Prostate gland (tissue), 2 donors: ENCODE results near the gene AFF1. TPM values are rescaled to one million over a fixed set of nuclear protein-coding genes. Genes with fewer than 3 reads are reported as not detected.

Source experiments
- DNase-seq: peaks from one replicate; pipeline ENCODE4 v3.0.0-alpha.2; 2019; ENCODE audit warnings: low spot score
- H3K27ac ChIP-seq, 2 donors: fragments of 200-600 bp; sonication (generic); 2 replicates each; pipeline ENCODE4 v1.5.1; 2017 to 2019
- H3K27me3 ChIP-seq: fragments of 200-600 bp; sonication (generic); replicated peaks from 2 replicates; pipeline ENCODE4 v1.5.1; 2019; ENCODE audit not compliant: insufficient read depth
- H3K36me3 ChIP-seq, 2 donors: fragments of 200-600 bp; sonication (generic); 1 replicate in 1 of 2; 2 replicates in 1 of 2; pipeline versions ENCODE4 v1.5.1 to v1.8.1; 2017 to 2019
- H3K4me1 ChIP-seq: fragments of 200-600 bp; sonication (generic); replicated peaks from 2 replicates; pipeline ENCODE4 v1.5.1; 2019
- H3K4me3 ChIP-seq, 2 donors: fragments of 200-600 bp; sonication (generic); 2 replicates each; pipeline ENCODE4 v1.5.1; 2017 to 2019
- H3K9me3 ChIP-seq: fragments of 200-600 bp; sonication (generic); 2 replicates; pipeline ENCODE4 v1.5.1; 2017
- POLR2A ChIP-seq: fragments of 450-650 bp; IDR thresholded peaks from one replicate; pipeline ENCODE4 v1.6.1; 2016; ENCODE audit warnings: antibody characterized with exemption, mild to moderate bottlenecking
- POLR2AphosphoS5 ChIP-seq: sonication (generic); formaldehyde crosslinking; IDR thresholded peaks from one replicate; pipeline ENCODE4 v1.6.1; 2017; ENCODE audit warnings: antibody characterized with exemption
- WGBS: methylation state at CpG from one replicate; pipeline ENCODE4 v1.1.5; 2018; 5-methylcytosine and 5-hydroxymethylcytosine counted together
- intact Hi-C: fragments of 100-400 bp; cut with DNase I; formaldehyde crosslinking; loops from one replicate; pipeline ENCODE4 v1.14.2; 2022
- total RNA-seq, 2 donors: library from RNA; depleted of rRNA; stranded (reverse); fragments of >200 nt; gene quantifications; one replicate each; pipeline ENCODE4 v1.1.0, GENCODE V29; 2016
- TF ChIP-seq, protein P1 (sequence below), 4 experiments: fragments of 200-600 bp in 2 of 4; fragments of 450-650 bp in 2 of 4; sonication (generic) in 2 of 4; IDR thresholded peaks; 1 replicate in 3 of 4; 2 replicates in 1 of 4; pipeline ENCODE4 v1.5.1; 2016 to 2019; ENCODE audit warnings: antibody characterized with exemption in 4 of 4, mild to moderate bottlenecking in 2 of 4, moderate library complexity in 2 of 4

Gene AFF1
- total RNA-seq, 2 donors from 2014 or later = 69.7 to 92.5 TPM

DNA sequence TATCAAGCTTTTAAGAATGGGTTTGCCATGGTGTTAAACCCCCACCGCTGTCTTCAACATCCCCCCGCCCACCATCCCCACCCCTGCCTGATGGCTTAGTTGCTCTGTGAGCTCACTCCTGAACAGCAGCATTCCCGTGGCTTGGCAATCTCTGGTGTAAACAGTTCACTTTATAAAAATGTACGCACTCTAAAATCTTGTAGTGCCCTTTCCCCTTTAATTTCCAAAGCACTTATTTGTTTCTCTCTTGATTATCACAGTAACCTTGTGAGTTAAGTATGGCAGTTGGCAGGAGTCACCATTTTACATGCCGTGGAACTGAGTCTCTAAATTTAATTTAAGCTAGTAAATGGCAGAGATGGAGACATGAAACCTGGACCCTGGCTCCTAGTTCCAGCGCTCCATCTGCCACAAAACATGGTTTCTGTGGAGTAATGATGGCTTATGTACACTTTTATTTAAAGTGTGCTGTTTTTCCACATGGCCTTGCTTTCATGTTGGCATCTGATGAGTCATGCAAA lies 123.1 kb downstream of the AFF1 start:
- H3K9me3 ChIP-seq = no peaks in the 10 kb centered on the region
- TF ChIP-seq POLR2AphosphoS5 (no peak), POLR2A (no peak)
- TF ChIP-seq, protein P1, sequence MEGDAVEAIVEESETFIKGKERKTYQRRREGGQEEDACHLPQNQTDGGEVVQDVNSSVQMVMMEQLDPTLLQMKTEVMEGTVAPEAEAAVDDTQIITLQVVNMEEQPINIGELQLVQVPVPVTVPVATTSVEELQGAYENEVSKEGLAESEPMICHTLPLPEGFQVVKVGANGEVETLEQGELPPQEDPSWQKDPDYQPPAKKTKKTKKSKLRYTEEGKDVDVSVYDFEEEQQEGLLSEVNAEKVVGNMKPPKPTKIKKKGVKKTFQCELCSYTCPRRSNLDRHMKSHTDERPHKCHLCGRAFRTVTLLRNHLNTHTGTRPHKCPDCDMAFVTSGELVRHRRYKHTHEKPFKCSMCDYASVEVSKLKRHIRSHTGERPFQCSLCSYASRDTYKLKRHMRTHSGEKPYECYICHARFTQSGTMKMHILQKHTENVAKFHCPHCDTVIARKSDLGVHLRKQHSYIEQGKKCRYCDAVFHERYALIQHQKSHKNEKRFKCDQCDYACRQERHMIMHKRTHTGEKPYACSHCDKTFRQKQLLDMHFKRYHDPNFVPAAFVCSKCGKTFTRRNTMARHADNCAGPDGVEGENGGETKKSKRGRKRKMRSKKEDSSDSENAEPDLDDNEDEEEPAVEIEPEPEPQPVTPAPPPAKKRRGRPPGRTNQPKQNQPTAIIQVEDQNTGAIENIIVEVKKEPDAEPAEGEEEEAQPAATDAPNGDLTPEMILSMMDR (IDR thresholded peaks at IDR 0.05) = no peak
- peak overlapping the region in 1 of 2 donors; percentile 10 for H3K27ac ChIP-seq
- no peaks in the 10 kb centered on the region for H3K36me3 ChIP-seq
- peaks cover 24% of the 10 kb centered on the region for H3K4me1 ChIP-seq
- intact Hi-C loops = no loop called here
- H3K27me3 ChIP-seq = no peaks in the 10 kb centered on the region
- H3K4me3 ChIP-seq = no peak overlapping the region
- WGBS = 49% methylated on average over 6 of the region's 6 CpGs
- no peak for DNase-seq

DNA sequence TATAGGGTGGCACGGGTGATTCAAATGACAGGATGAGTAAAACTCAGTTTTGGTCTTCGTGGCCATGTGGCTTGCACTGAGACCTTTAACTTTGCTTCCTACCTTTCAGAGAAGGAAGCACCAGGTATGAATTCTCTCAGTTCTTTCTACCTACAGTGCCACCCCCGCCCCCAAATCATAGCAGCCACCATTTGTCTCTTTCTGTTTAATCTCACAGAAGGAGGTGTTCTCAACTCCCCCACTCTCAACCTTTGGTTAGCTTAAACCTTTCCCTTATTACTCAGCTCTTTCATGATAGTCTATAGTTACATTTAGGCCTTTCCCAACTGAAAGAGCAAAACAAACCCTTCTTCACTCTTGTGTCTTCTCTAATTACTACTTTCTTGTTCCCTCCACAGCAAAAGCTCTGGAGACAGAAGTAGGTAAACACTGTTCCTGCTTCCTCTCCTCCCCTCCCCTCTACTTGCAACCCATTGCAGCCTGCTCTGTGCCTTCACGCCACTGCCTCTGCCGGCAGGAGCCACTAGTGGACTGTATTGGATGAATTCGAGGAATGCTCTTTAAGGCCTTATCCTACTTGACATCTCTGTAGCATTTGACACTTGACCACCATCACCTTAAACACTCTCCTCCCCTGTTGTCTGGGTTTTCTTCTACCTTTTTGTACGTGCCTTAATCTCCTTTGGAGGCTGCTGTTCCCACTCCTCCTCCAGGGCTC lies 123.7 kb downstream of the AFF1 start:
- Histone ChIP-seq H3K36me3 (no peaks in the 10 kb centered on the region), H3K27me3 (no peaks in the 10 kb centered on the region), H3K4me1 (peaks cover 19% of the 10 kb centered on the region), H3K9me3 (no peaks in the 10 kb centered on the region), H3K27ac (no peak overlapping the region), H3K4me3 (no peak overlapping the region)
- DNase-seq = no peak
- TF ChIP-seq, protein P1 (IDR thresholded peaks at IDR 0.05) = peak in 2 of 4 experiments; percentile 6 to 13
- TF ChIP-seq POLR2A (no peak), POLR2AphosphoS5 (no peak)
- intact Hi-C loops = no loop called here
- WGBS = 62% methylated on average over 7 of the region's 7 CpGs

DNA sequence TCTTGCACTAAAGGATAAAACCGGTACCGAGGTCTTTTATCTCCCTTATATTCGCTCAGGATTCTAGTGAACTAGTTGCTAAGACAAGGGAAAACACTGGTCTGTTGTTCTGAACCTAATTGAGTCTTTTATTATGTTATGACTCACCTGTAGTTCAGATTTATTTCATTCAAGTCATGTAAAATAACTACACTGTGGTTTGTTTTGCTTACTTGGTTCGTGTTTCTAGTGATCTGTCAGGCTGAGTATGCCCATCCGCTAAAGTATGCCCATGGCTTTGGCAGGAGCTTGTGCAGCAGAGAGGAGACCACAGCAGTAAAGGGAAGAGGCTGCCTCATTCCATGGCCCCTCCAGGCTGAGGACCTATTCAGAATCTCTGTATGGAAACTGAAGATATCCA lies 126.1 kb downstream of the AFF1 start:
- Histone ChIP-seq H3K27me3 (no peaks in the 10 kb centered on the region), H3K9me3 (no peaks in the 10 kb centered on the region), H3K27ac (peak overlapping the region in 1 of 2 donors; percentile 9), H3K4me3 (no peak overlapping the region), H3K4me1 (peaks cover 5% of the 10 kb centered on the region), H3K36me3 (no peaks in the 10 kb centered on the region)
- intact Hi-C loops = no loop called here
- 31% methylated on average over 5 of the region's 5 CpGs for WGBS
- DNase-seq = no peak
- TF ChIP-seq, protein P1 (IDR thresholded peaks at IDR 0.05) = no peak
- peak; percentile 36 for TF ChIP-seq POLR2AphosphoS5
- no peak for TF ChIP-seq POLR2A

DNA sequence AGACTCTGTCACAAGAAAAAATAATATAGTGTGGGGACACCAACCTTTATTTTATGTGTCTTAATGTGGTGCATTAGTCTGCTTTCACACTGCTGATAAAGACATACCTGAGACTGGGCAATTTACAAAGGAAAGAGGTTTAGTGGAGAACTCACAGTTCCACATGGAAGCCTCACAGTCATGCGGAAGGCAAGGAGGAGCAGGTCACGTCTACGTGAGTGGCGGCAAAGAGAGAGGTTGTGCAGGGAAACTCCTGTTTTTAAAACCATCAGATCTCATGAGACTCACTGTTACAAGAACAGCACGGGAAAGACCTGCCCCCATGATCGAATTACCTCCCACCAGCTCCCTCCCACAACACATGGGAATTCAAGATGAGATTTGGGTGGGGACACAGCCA lies 130.2 kb downstream of the AFF1 start:
- intact Hi-C loops = no loop called here
- no peak overlapping the region for H3K27ac ChIP-seq
- H3K27me3 ChIP-seq = no peaks in the 10 kb centered on the region
- H3K4me3 ChIP-seq = no peak overlapping the region
- TF ChIP-seq, protein P1 (IDR thresholded peaks at IDR 0.05) = no peak
- TF ChIP-seq POLR2A = no peak
- no peak for TF ChIP-seq POLR2AphosphoS5
- no peaks in the 10 kb centered on the region for H3K36me3 ChIP-seq
- no peaks in the 10 kb centered on the region for H3K9me3 ChIP-seq
- peaks cover 10% of the 10 kb centered on the region for H3K4me1 ChIP-seq
- no peak for DNase-seq
- WGBS = 76% methylated on average over 6 of the region's 6 CpGs
